WTC11 (cell line): ENCODE data around the gene PTPN7. TPM values are rescaled to one million over a fixed set of nuclear protein-coding genes. Genes with fewer than 3 reads are reported as not detected.

ENCODE experiments used
- ARID4B ChIP-seq: sonication (generic); formaldehyde crosslinking; IDR thresholded peaks from 2 replicates; pipeline ENCODE4 v1.8.0; 2023; ENCODE audit warnings: missing genetic modification reagents, mild to moderate bottlenecking, borderline replicate concordance
- ATF1 ChIP-seq: sonication (generic); formaldehyde crosslinking; IDR thresholded peaks from 2 replicates; pipeline ENCODE4 v1.8.1; 2023; ENCODE audit warnings: mild to moderate bottlenecking, moderate library complexity, missing genetic modification reagents
- ATF3 ChIP-seq: sonication (generic); formaldehyde crosslinking; conservative IDR thresholded peaks from 2 replicates; pipeline ENCODE4 v1.8.1; 2022; ENCODE audit warnings: mild to moderate bottlenecking, missing genetic modification reagents
- ATF6 ChIP-seq: sonication (generic); formaldehyde crosslinking; IDR thresholded peaks from 2 replicates; pipeline ENCODE4 v1.8.1; 2023; ENCODE audit warnings: mild to moderate bottlenecking, missing genetic modification reagents
- CREB1 ChIP-seq: sonication (generic); formaldehyde crosslinking; IDR thresholded peaks from 2 replicates; pipeline ENCODE4 v1.8.0; 2023; ENCODE audit warnings: mild to moderate bottlenecking, missing genetic modification reagents
- FOXK1 ChIP-seq: sonication (generic); formaldehyde crosslinking; IDR thresholded peaks from 2 replicates; pipeline ENCODE4 v1.8.0; 2022; ENCODE audit warnings: mild to moderate bottlenecking, moderate library complexity, missing genetic modification reagents
- HMGXB4 ChIP-seq: sonication (generic); formaldehyde crosslinking; IDR thresholded peaks from 2 replicates; pipeline ENCODE4 v1.8.1; 2023; ENCODE audit warnings: mild to moderate bottlenecking, moderate library complexity, missing genetic modification reagents
- JUN ChIP-seq: sonication (generic); formaldehyde crosslinking; IDR thresholded peaks from 2 replicates; pipeline ENCODE4 v1.8.0; 2023; ENCODE audit warnings: mild to moderate bottlenecking, missing genetic modification reagents
- KAT7 ChIP-seq: sonication (generic); formaldehyde crosslinking; IDR thresholded peaks from 2 replicates; pipeline ENCODE4 v1.8.1; 2023; ENCODE audit warnings: missing genetic modification reagents, mild to moderate bottlenecking, borderline replicate concordance
- MAX ChIP-seq: sonication (generic); formaldehyde crosslinking; IDR thresholded peaks from 2 replicates; pipeline ENCODE4 v1.8.0; 2022; ENCODE audit warnings: mild to moderate bottlenecking, missing genetic modification reagents
- MLX ChIP-seq: sonication (generic); formaldehyde crosslinking; IDR thresholded peaks from 2 replicates; pipeline ENCODE4 v1.8.1; 2023; ENCODE audit warnings: mild to moderate bottlenecking, missing genetic modification reagents, moderate library complexity
- NFE2L1 ChIP-seq: sonication (generic); formaldehyde crosslinking; IDR thresholded peaks from 2 replicates; pipeline ENCODE4 v1.8.1; 2023; ENCODE audit warnings: missing genetic modification reagents
- PRDM15 ChIP-seq: sonication (generic); formaldehyde crosslinking; IDR thresholded peaks from 2 replicates; pipeline ENCODE4 v1.8.0; 2022; ENCODE audit warnings: missing genetic modification reagents
- PRRX2 ChIP-seq: fragments of 250-450 bp; sonication (Bioruptor Pico); IDR thresholded peaks from 2 replicates; pipeline ENCODE4 v1.8.0; 2021; ENCODE audit warnings: mild to moderate bottlenecking
- RORB ChIP-seq: fragments of 250-450 bp; sonication (Bioruptor Pico); IDR thresholded peaks from 2 replicates; pipeline ENCODE4 v1.9.0; 2021; ENCODE audit warnings: mild to moderate bottlenecking
- TCF7 ChIP-seq: sonication (generic); formaldehyde crosslinking; IDR thresholded peaks from 2 replicates; pipeline ENCODE4 v1.8.0; 2022; ENCODE audit warnings: mild to moderate bottlenecking, low read depth, missing genetic modification reagents, moderate library complexity
- TEAD1 ChIP-seq: sonication (generic); formaldehyde crosslinking; IDR thresholded peaks from 2 replicates; pipeline ENCODE4 v1.8.0; 2022; ENCODE audit warnings: mild to moderate bottlenecking, missing genetic modification reagents
- TP53 ChIP-seq: sonication (generic); formaldehyde crosslinking; IDR thresholded peaks from 2 replicates; pipeline ENCODE4 v1.8.1; 2023; ENCODE audit warnings: mild to moderate bottlenecking, missing genetic modification reagents
- USF1 ChIP-seq: sonication (generic); formaldehyde crosslinking; IDR thresholded peaks from 2 replicates; pipeline ENCODE4 v1.8.0; 2022; ENCODE audit warnings: mild to moderate bottlenecking, missing genetic modification reagents
- ZNF138 ChIP-seq: sonication (generic); formaldehyde crosslinking; conservative IDR thresholded peaks from 2 replicates; pipeline ENCODE4 v1.8.1; 2022; ENCODE audit warnings: mild to moderate bottlenecking, moderate library complexity, missing genetic modification reagents
- ZNF281 ChIP-seq: sonication (generic); formaldehyde crosslinking; IDR thresholded peaks from 2 replicates; pipeline ENCODE4 v1.8.0; 2023; ENCODE audit warnings: mild to moderate bottlenecking, missing genetic modification reagents
- total RNA-seq: library from RNA; stranded (reverse); gene quantifications from 3 replicates; pipeline ENCODE4 v1.2.3, GENCODE V29; 2021

Gene PTPN7
- total RNA-seq, 1 experiment from 2014 or later, result 0.98 TPM

- TF ChIP-seq ATF6, result no peak
- peak; percentile 72; the same call in 1 of the 2 replicates for TF ChIP-seq ATF1
- TF ChIP-seq TP53, result 0 out of 2 replicates have a peak, but pooled peaks have one; percentile 40
- TF ChIP-seq ARID4B (CRISPR knock-in tag), result no peak
- no peak for TF ChIP-seq PRRX2
- TF ChIP-seq KAT7 (CRISPR knock-in tag), result 0 out of 2 replicates have a peak, but pooled peaks have one; percentile 20
- TF ChIP-seq USF1 (CRISPR knock-in tag), result peak; percentile 69; the same call in 1 of the 2 replicates
- no peak for TF ChIP-seq JUN (CRISPR knock-in tag)
- TF ChIP-seq ZNF281 (CRISPR knock-in tag), result peak; percentile 83; the same call in 1 of the 2 replicates
- TF ChIP-seq FOXK1 (CRISPR knock-in tag), result peak; percentile 25; the same call in 1 of the 2 replicates
- TF ChIP-seq MLX, result 0 out of 2 replicates have a peak, but pooled peaks have one; percentile 20
- no peak for TF ChIP-seq ATF3 (CRISPR knock-in tag)
- TF ChIP-seq TEAD1 (CRISPR knock-in tag), result 0 out of 2 replicates have a peak, but pooled peaks have one; percentile 41
- TF ChIP-seq HMGXB4 (CRISPR knock-in tag), result peak; percentile 43; the same call in 1 of the 2 replicates
- 0 out of 2 replicates have a peak, but pooled peaks have one; percentile 23 for TF ChIP-seq TCF7 (CRISPR knock-in tag)
- TF ChIP-seq NFE2L1 (CRISPR knock-in tag), result no peak
- 0 out of 2 replicates have a peak, but pooled peaks have one; percentile 26 for TF ChIP-seq CREB1
- 0 out of 2 replicates have a peak, but pooled peaks have one; percentile 29 for TF ChIP-seq MAX (CRISPR knock-in tag)
- TF ChIP-seq RORB, result no peak
- TF ChIP-seq ZNF138 (CRISPR knock-in tag), result no peak
- TF ChIP-seq PRDM15, result no peak
Observed at GRCh38 chr1:202143768-202144401, 16.5 kb downstream of the PTPN7 start (continued).
